ENCODE data around the gene SCFD2. TPM values are rescaled to one million over a fixed set of nuclear protein-coding genes. Genes with fewer than 3 reads are reported as not detected.

The SCFD2 gene
- polyA plus RNA-seq, 1 donor: 8.2 TPM

GRCh38 chr4:52891743-52892142 is 474.1 kb downstream of the SCFD2 start:
- DNase-seq: no peak
- no peaks in the 10 kb centered on the region for H3K9me3 ChIP-seq (ENCODE audit: control insufficient read depth, low read depth, low read length)
- no peak overlapping the region for H3K27ac ChIP-seq (ENCODE audit: low read length)
- no peaks in the 10 kb centered on the region for H3K4me1 ChIP-seq (ENCODE audit: control insufficient read depth, insufficient read depth, low read length)
- no peaks in the 10 kb centered on the region for H3K36me3 ChIP-seq (ENCODE audit: control insufficient read depth, insufficient read depth, low read length)
- H3K27me3 ChIP-seq (ENCODE audit: control insufficient read depth, insufficient read depth, low read length): no peaks in the 10 kb centered on the region
- H3K4me3 ChIP-seq (ENCODE audit: low read length): no peak overlapping the region
- no CpG with 5 or more reads among the region's 1 CpG for WGBS (ENCODE audit: insufficient coverage, low lambda C conversion rate)

- Histone ChIP-seq H3K4me3 (ENCODE audit: low read length) (no peak overlapping the region), H3K9me3 (ENCODE audit: control insufficient read depth, low read depth, low read length) (peaks cover 3% of the 10 kb centered on the region), H3K27me3 (ENCODE audit: control insufficient read depth, insufficient read depth, low read length) (no peaks in the 10 kb centered on the region), H3K27ac (ENCODE audit: low read length) (no peak overlapping the region), H3K4me1 (ENCODE audit: control insufficient read depth, insufficient read depth, low read length) (no peaks in the 10 kb centered on the region), H3K36me3 (ENCODE audit: control insufficient read depth, insufficient read depth, low read length) (no peaks in the 10 kb centered on the region)
- no CpG with 5 or more reads among the region's 1 CpG for WGBS (ENCODE audit: insufficient coverage, low lambda C conversion rate)
- no peak for DNase-seq
Measured at GRCh38 chr4:52890521-52890791, 475.4 kb downstream of the SCFD2 start.

DNA sequence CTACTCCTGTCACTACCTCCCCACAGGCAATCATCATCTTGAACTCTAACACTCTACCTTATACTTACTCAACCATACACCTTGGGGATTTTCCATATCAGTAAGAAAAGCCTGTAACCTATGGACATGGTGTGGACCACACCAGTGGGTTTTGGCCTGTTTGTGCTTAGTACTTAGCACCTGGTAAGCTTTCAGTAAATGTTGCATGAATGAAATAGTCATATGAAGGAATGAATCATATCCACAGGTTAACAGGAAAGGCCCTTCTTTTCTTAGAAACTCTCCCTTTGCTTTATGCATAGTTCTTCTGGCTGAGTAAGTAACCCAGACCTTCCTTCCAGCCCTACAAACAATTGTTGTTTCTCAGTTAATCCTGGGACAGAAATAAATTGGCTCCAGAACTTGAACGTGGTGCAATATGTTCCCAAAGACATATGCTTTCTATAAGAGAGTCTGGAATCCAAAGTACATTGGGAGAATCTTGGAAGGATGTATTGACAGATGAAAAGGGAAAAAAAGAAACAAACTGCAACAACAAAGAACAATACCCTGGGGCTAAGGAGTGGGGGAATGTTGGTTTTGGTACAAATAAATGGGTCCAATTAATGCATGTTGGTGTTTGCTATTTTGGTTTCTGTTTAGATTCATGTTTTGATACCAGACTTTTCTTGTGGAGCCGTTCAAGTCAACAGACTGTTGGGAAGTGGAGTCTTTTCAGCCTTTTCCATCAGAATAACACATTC is 475.9 kb downstream of the SCFD2 start:
- DNase-seq: no peak
- no peaks in the 10 kb centered on the region for H3K36me3 ChIP-seq (ENCODE audit: control insufficient read depth, insufficient read depth, low read length)
- WGBS (ENCODE audit: insufficient coverage, low lambda C conversion rate): 40% methylated on average over 1 of the region's 2 CpGs
- no peaks in the 10 kb centered on the region for H3K4me1 ChIP-seq (ENCODE audit: control insufficient read depth, insufficient read depth, low read length)
- H3K27ac ChIP-seq (ENCODE audit: low read length): no peak overlapping the region
- H3K9me3 ChIP-seq (ENCODE audit: control insufficient read depth, low read depth, low read length): peaks cover 3% of the 10 kb centered on the region
- no peak overlapping the region for H3K4me3 ChIP-seq (ENCODE audit: low read length)
- H3K27me3 ChIP-seq (ENCODE audit: control insufficient read depth, insufficient read depth, low read length): no peaks in the 10 kb centered on the region

- peaks cover 3% of the 10 kb centered on the region for H3K9me3 ChIP-seq (ENCODE audit: control insufficient read depth, low read depth, low read length)
- DNase-seq: no peak
- H3K4me3 ChIP-seq (ENCODE audit: low read length): no peak overlapping the region
- H3K4me1 ChIP-seq (ENCODE audit: control insufficient read depth, insufficient read depth, low read length): no peaks in the 10 kb centered on the region
- no peaks in the 10 kb centered on the region for H3K36me3 ChIP-seq (ENCODE audit: control insufficient read depth, insufficient read depth, low read length)
- no CpG with 5 or more reads among the region's 2 CpGs for WGBS (ENCODE audit: insufficient coverage, low lambda C conversion rate)
- no peak overlapping the region for H3K27ac ChIP-seq (ENCODE audit: low read length)
- no peaks in the 10 kb centered on the region for H3K27me3 ChIP-seq (ENCODE audit: control insufficient read depth, insufficient read depth, low read length)
Measured at GRCh38 chr4:52889354-52889753, 476.5 kb downstream of the SCFD2 start.

GRCh38 chr4:52884994-52885393 is 480.9 kb downstream of the SCFD2 start:
- no peak for DNase-seq
- Histone ChIP-seq H3K27me3 (ENCODE audit: control insufficient read depth, insufficient read depth, low read length) (no peaks in the 10 kb centered on the region), H3K4me3 (ENCODE audit: low read length) (no peak overlapping the region), H3K27ac (ENCODE audit: low read length) (no peak overlapping the region), H3K36me3 (ENCODE audit: control insufficient read depth, insufficient read depth, low read length) (no peaks in the 10 kb centered on the region), H3K4me1 (ENCODE audit: control insufficient read depth, insufficient read depth, low read length) (no peaks in the 10 kb centered on the region), H3K9me3 (ENCODE audit: control insufficient read depth, low read depth, low read length) (peaks cover 3% of the 10 kb centered on the region)
- WGBS (ENCODE audit: insufficient coverage, low lambda C conversion rate): no CpG with 5 or more reads among the region's 2 CpGs

DNA sequence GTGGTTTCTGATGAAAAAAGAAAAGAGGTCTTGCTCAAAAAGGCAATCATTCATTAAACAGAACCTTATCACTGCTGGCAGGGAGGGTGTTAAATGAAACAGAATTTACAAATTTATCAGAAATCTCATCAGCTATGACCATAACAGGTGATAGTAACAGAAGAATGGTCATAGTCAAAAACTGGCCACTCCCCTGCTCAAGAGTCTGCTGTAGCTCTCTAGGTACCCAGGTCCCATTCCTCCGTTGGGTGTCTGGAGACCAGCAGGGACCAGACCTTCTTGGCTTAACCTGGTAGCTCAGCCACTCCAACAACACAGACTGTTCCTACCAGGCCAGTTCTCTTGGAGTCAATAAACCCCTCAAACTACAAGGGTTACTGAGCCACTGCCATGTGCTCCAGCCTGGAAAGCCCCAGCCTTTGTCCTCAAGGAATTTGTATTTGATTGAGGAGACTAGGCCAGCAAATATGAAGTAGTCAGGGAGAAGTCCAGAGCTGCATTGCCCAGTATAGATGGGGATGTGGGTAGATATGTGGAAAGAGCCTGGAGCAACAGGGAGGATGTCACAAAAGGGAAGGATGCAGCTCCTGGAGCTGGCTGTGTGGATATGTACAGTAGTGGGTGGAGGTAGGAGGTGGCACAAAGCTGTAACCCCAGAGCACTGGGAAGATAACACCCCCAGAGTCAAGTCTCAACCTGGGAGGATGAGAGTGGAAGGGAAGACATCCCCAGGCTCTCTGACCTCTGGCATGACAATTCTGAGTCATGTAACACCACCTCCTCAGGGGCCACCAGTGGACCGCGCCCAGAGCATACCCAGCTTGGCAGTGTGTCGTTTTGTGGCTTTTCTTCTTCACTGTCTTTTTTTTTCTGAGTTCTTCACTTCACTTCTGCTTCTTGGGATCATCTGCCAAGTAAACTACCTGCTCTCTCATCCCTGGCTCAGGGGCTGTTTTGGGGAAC is 481.9 kb downstream of the SCFD2 start:
- peaks cover 3% of the 10 kb centered on the region for H3K9me3 ChIP-seq (ENCODE audit: control insufficient read depth, low read depth, low read length)

DNA sequence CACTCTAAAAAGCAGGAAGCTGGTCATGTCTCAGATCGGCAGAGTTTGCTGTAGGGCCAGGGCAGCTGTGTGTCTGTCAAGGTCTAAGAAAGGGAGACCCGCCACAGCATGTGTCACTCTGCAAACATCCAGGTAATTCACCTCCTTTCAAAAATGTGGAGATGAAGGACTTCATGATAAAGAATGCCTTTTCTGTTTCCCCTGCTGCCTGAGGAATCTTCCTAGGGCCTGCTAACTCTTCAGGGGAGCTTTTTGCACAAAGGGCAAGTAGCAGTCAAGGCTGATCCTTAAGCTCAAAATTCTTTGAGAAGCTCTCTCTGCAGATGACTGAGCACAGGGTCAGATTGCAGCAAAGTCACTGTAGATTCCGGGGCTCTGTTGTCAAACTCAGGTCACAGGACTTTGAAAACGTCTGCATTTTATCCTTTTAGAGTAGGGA is 482.7 kb downstream of the SCFD2 start:
- no peaks in the 10 kb centered on the region for H3K4me1 ChIP-seq (ENCODE audit: control insufficient read depth, insufficient read depth, low read length)
- H3K4me3 ChIP-seq (ENCODE audit: low read length): no peak overlapping the region
- H3K27ac ChIP-seq (ENCODE audit: low read length): no peak overlapping the region
- H3K36me3 ChIP-seq (ENCODE audit: control insufficient read depth, insufficient read depth, low read length): no peaks in the 10 kb centered on the region
- no peak for DNase-seq
- no peaks in the 10 kb centered on the region for H3K27me3 ChIP-seq (ENCODE audit: control insufficient read depth, insufficient read depth, low read length)
- peaks cover 3% of the 10 kb centered on the region for H3K9me3 ChIP-seq (ENCODE audit: control insufficient read depth, low read depth, low read length)
- WGBS (ENCODE audit: insufficient coverage, low lambda C conversion rate): no CpG with 5 or more reads among the region's 4 CpGs

More for the DNA sequence above, 481.9 kb downstream of the SCFD2 start:
- H3K27ac ChIP-seq (ENCODE audit: low read length): no peak overlapping the region
- no peak overlapping the region for H3K4me3 ChIP-seq (ENCODE audit: low read length)
- DNase-seq: no peak
- H3K36me3 ChIP-seq (ENCODE audit: control insufficient read depth, insufficient read depth, low read length): no peaks in the 10 kb centered on the region
- H3K4me1 ChIP-seq (ENCODE audit: control insufficient read depth, insufficient read depth, low read length): no peaks in the 10 kb centered on the region
- no peaks in the 10 kb centered on the region for H3K27me3 ChIP-seq (ENCODE audit: control insufficient read depth, insufficient read depth, low read length)
- WGBS (ENCODE audit: insufficient coverage, low lambda C conversion rate): no CpG with 5 or more reads among the region's 4 CpGs

GRCh38 chr4:52880994-52881393 is 484.9 kb downstream of the SCFD2 start:
- H3K4me1 ChIP-seq (ENCODE audit: control insufficient read depth, insufficient read depth, low read length): no peaks in the 10 kb centered on the region
- H3K4me3 ChIP-seq (ENCODE audit: low read length): no peak overlapping the region
- no peak for DNase-seq
- no peaks in the 10 kb centered on the region for H3K27me3 ChIP-seq (ENCODE audit: control insufficient read depth, insufficient read depth, low read length)
- H3K27ac ChIP-seq (ENCODE audit: low read length): no peak overlapping the region
- no peaks in the 10 kb centered on the region for H3K36me3 ChIP-seq (ENCODE audit: control insufficient read depth, insufficient read depth, low read length)
- H3K9me3 ChIP-seq (ENCODE audit: control insufficient read depth, low read depth, low read length): no peaks in the 10 kb centered on the region
- no CpG with 5 or more reads among the region's 1 CpG for WGBS (ENCODE audit: insufficient coverage, low lambda C conversion rate)

GRCh38 chr4:52879471-52879870 is 486.4 kb downstream of the SCFD2 start:
- Histone ChIP-seq H3K36me3 (ENCODE audit: control insufficient read depth, insufficient read depth, low read length) (no peaks in the 10 kb centered on the region), H3K4me3 (ENCODE audit: low read length) (no peak overlapping the region), H3K27me3 (ENCODE audit: control insufficient read depth, insufficient read depth, low read length) (no peaks in the 10 kb centered on the region), H3K4me1 (ENCODE audit: control insufficient read depth, insufficient read depth, low read length) (no peaks in the 10 kb centered on the region), H3K9me3 (ENCODE audit: control insufficient read depth, low read depth, low read length) (no peaks in the 10 kb centered on the region), H3K27ac (ENCODE audit: low read length) (no peak overlapping the region)
- WGBS (ENCODE audit: insufficient coverage, low lambda C conversion rate): no CpG with 5 or more reads among the region's 3 CpGs
- no peak for DNase-seq

- no CpG with 5 or more reads among the region's 6 CpGs for WGBS (ENCODE audit: insufficient coverage, low lambda C conversion rate)
- Histone ChIP-seq H3K4me1 (ENCODE audit: control insufficient read depth, insufficient read depth, low read length) (no peaks in the 10 kb centered on the region), H3K27me3 (ENCODE audit: control insufficient read depth, insufficient read depth, low read length) (no peaks in the 10 kb centered on the region), H3K9me3 (ENCODE audit: control insufficient read depth, low read depth, low read length) (no peaks in the 10 kb centered on the region), H3K36me3 (ENCODE audit: control insufficient read depth, insufficient read depth, low read length) (no peaks in the 10 kb centered on the region), H3K4me3 (ENCODE audit: low read length) (no peak overlapping the region), H3K27ac (ENCODE audit: low read length) (no peak overlapping the region)
- no peak for DNase-seq
Measured at GRCh38 chr4:52877694-52878093, 488.2 kb downstream of the SCFD2 start.
